Right lobe of liver (tissue), 6 donors: ENCODE results near the gene ALOX5. TPM values are rescaled to one million over a fixed set of nuclear protein-coding genes. Genes with fewer than 3 reads are reported as not detected.
A peak's percentile ranks its signal among the peaks of the same experiment; 100 is the strongest.

Source experiments
- ATAC-seq, 4 donors: fragments of 200-7000 bp; cut with Tn5 transposase; one replicate each; pipeline ENCODE4 v1.9.1; 2020; ENCODE audit warnings: mild to moderate bottlenecking in 4 of 4, moderate library complexity in 4 of 4
- DNase-seq, 3 donors: peaks; one replicate each; pipeline ENCODE4 v3.0.0-alpha.2; 2020
- H3K27ac ChIP-seq, 3 donors: fragments of 200-600 bp; one replicate each; pipeline ENCODE4 v1.8.0; 2022
- H3K27me3 ChIP-seq, 2 donors: fragments of 200-600 bp; one replicate each; pipeline ENCODE4 v1.8.0; 2022
- H3K36me3 ChIP-seq, 4 donors: fragments of 200-600 bp; sonication (generic) in 1 of 4; one replicate each; pipeline versions ENCODE4 v1.5.1 to v1.8.0; 2017 to 2022; ENCODE audit warnings: control low read depth in 1 of 4
- H3K4me1 ChIP-seq, 4 donors: fragments of 200-600 bp; sonication (generic) in 1 of 4; one replicate each; pipeline versions ENCODE4 v1.5.1 to v1.8.0; 2017 to 2022; ENCODE audit warnings: control low read depth in 1 of 4
- H3K4me3 ChIP-seq, 3 donors: fragments of 200-600 bp; one replicate each; pipeline ENCODE4 v1.8.0; 2022
- H3K9me3 ChIP-seq, 4 donors: fragments of 200-600 bp; sonication (generic) in 1 of 4; one replicate each; pipeline versions ENCODE4 v1.5.1 to v1.8.0; 2017 to 2022; ENCODE audit warnings: control low read depth in 1 of 4
- CTCF ChIP-seq, 4 donors: fragments of 200-600 bp in 3 of 4; fragments of 450-650 bp in 1 of 4; IDR thresholded peaks; one replicate each; pipeline versions ENCODE4 v1.5.1 to v1.8.0; 2016 to 2022; ENCODE audit warnings: antibody characterized with exemption in 4 of 4, mild to moderate bottlenecking in 2 of 4
- POLR2A ChIP-seq: fragments of 450-650 bp; IDR thresholded peaks from one replicate; pipeline ENCODE4 v1.6.1; 2017; ENCODE audit warnings: antibody characterized with exemption, mild to moderate bottlenecking
- WGBS: methylation state at CpG from one replicate; pipeline ENCODE4 v1.1.6; 2018; ENCODE audit warnings: low coverage, low lambda C conversion rate; ENCODE audit not compliant: insufficient coverage; ENCODE audit errors: missing lambda C conversion rate; 5-methylcytosine and 5-hydroxymethylcytosine counted together
- intact Hi-C, 2 donors: fragments of 100-400 bp; cut with DNase I; formaldehyde crosslinking; loops; one replicate each; pipeline versions ENCODE4 v1.11.2 to v1.14.1; 2022
- total RNA-seq, 6 experiments: library from RNA; depleted of rRNA in 2 of 6; stranded (reverse); fragments of >200 nt in 2 of 6; fragmentation: NEBNext Ultra II Directional in 3 of 6; extraction: Animal tissue kit (Norgen Biotek cat#: 25700) in 3 of 6; gene quantifications; one replicate each; pipeline versions ENCODE4 v1.1.0 to v1.2.4, GENCODE V29; 2016 to 2023
- donor health status: DM: no; HTN: yes; CAD: no.
- donor health status: DM: no; HTN: no; CAD: no.
- donor health status: DM: no; HTN: no; CAD: no.
- donor health status: DM: no; HTN: yes; CAD: no.
- donor health status: DM: no; HTN: yes; CAD: no.

Gene ALOX5
- total RNA-seq, 6 experiments from 2014 or later: 3.1 to 10.9 (median 6.6) TPM

DNA sequence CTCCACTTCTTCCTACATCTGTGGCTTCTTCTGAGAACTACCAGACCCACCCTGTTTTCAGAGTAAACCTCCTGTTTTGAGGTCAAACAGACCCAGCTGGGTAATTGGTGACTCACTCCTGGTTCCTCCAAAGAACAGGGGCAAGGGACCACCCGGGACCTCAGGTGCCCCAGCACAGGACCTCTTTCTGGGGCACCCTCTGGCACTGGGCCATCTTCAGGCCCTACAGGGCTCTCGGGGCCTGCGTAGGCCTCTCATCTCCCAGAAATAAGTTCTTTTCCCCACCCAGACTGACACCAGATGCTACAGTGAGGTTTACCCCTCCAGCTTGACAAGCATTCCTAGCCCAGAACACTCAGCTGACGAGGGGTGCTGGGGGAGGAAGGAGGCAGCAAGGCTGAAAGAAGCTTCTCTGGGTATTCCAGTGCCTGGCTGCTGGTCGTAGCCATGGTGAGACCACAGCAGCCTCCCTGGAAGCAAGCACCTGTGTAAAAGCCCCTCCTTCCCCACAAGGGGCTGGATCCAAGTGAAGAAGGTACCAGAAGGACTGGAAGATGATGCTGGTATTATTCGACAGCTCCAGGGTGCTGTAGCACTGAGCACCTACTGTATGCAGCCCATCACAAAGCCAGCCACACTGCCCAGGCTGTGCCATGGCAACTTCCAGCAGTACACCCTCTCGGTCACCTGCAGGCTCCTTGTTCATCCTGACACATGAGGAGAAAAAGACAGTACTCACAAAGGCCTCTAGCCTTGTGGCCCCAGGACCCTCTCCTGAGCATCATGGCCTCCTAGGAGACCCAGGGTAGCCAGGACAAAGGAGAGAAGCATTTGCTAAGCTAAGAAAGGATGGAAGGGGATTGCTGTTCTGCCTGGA, 47.4 kb downstream of the ALOX5 start:
- TF ChIP-seq CTCF (IDR thresholded peaks at IDR 0.05): no peak
- TF ChIP-seq POLR2A: no peak
- H3K27ac ChIP-seq: peak overlapping the region in 2 of 3 donors; percentile 78 to 84
- intact Hi-C loops: no loop called here
- no peak for ATAC-seq
- no peaks in the 10 kb centered on the region for H3K27me3 ChIP-seq
- no peaks in the 10 kb centered on the region for H3K9me3 ChIP-seq
- WGBS: 81% methylated on average over 4 of the region's 7 CpGs
- no peaks in the 10 kb centered on the region for H3K36me3 ChIP-seq
- DNase-seq: no peak
- H3K4me3 ChIP-seq: no peak overlapping the region
- H3K4me1 ChIP-seq: peaks cover 0 to 11% (median 0%) of the 10 kb centered on the region in 4 donors

DNA sequence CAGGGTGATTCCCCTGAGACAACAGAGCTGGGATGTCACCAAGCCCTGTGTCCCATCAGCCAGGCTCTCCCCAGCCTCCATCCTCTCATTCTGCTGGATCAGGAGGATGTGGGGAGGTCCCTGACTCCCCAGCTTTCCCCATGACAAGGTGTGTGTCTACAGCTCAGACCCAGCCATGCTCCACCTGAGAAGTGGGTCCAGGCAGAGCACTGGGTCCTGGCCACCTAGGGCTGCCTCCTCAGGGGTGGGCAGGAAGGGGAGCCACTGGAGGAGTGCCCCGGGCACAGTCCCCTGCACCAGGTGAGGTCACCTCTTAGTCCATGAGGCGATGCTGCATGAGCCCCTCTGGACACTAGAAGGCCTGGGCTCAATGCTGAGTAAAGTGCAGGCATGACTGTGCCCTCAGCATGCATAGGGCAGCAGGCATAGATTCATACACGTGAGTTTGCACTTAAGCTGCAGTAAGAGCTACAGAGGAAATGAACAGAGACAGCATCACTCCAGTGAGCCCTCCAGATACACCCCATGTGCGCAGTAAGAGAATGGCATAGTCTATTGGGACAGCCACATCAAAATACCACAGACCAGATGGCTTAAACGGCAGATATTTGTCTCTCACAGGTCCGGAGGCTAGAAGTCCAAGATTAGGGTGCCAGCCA, 48.3 kb downstream of the ALOX5 start:
- 40% methylated on average over 1 of the region's 6 CpGs for WGBS
- Histone ChIP-seq H3K4me3 (no peak overlapping the region), H3K36me3 (no peaks in the 10 kb centered on the region), H3K4me1 (peaks cover 0 to 11% (median 0%) of the 10 kb centered on the region in 4 donors), H3K27me3 (no peaks in the 10 kb centered on the region), H3K27ac (no peak overlapping the region), H3K9me3 (no peaks in the 10 kb centered on the region)
- intact Hi-C loops: no loop called here
- DNase-seq: no peak
- ATAC-seq: no peak
- no peak for TF ChIP-seq POLR2A
- TF ChIP-seq CTCF (IDR thresholded peaks at IDR 0.05): no peak

DNA sequence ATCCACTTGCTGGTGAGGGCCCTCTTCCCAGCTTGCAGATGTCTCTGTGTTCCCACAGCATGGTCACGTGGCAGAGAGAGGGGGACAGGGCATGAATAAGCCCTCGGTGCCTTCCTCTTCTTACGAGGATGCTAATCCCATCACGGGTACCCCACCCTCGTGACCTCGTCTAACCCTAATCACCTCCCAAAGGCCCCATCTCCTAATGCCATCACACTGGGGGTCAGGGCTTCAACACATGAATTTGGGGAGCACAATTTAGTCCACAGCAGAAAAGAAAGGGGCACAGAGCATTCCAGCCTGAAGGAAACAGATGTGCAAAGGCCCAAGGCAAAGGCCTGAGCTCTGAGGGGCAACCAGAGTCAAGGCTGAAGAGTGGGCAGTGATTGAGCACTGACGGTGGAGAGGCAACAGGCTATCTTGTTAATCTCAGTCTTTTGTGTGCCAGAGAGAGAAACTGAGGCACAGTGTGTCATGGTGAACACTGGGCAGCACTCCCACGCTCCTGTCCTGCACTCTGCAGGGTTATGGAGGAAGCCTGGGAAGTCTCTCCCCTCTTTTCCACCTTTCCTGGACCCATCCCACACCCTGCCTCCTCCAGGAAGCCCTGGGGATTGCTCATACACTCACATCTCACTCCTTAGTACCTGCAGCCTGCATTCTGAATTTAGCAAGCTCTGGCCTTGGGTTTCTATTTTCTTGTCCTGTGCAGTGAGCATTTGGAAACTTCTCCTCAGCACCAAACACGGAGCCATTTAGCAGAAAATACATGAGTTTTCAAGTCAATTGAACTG, 49.0 kb downstream of the ALOX5 start:
- Histone ChIP-seq H3K4me1 (peaks cover 0 to 11% (median 0%) of the 10 kb centered on the region in 4 donors), H3K9me3 (no peaks in the 10 kb centered on the region), H3K4me3 (no peak overlapping the region), H3K27me3 (no peaks in the 10 kb centered on the region), H3K27ac (no peak overlapping the region), H3K36me3 (no peaks in the 10 kb centered on the region)
- WGBS: 70% methylated on average over 6 of the region's 9 CpGs
- TF ChIP-seq CTCF (IDR thresholded peaks at IDR 0.05): no peak
- TF ChIP-seq POLR2A: no peak
- DNase-seq (no peak), ATAC-seq (no peak)
- intact Hi-C loops: no loop called here

- intact Hi-C loops: no loop called here
- TF ChIP-seq CTCF (IDR thresholded peaks at IDR 0.05) (no peak), POLR2A (no peak)
- Histone ChIP-seq H3K36me3 (no peaks in the 10 kb centered on the region), H3K4me3 (no peak overlapping the region), H3K9me3 (no peaks in the 10 kb centered on the region), H3K4me1 (peaks cover 0 to 11% (median 0%) of the 10 kb centered on the region in 4 donors), H3K27me3 (no peaks in the 10 kb centered on the region), H3K27ac (no peak overlapping the region)
- ATAC-seq (no peak), DNase-seq (no peak)
- WGBS: 25% methylated on average over 1 of the region's 7 CpGs
Observed at GRCh38 chr10:45423976-45424499, 50.0 kb downstream of the ALOX5 start.
